B cell (primary cell): ENCODE measurements around the gene ZNF532. TPM values are rescaled to one million over a fixed set of nuclear protein-coding genes. Genes with fewer than 3 reads are reported as not detected.
A peak's percentile ranks its signal among the peaks of the same experiment; 100 is the strongest.

Experiments
- ATAC-seq: fragments of 200-7000 bp; cut with Tn5 transposase; one replicate; pipeline ENCODE4 v1.10.0; 2021; ENCODE audit warnings: low read depth, mild to moderate bottlenecking, moderate number of reproducible peaks, moderate library complexity
- CTCF ChIA-PET: fragments of 350-600 bp; sonication (Branson Sonifier 250); formaldehyde crosslinking; loops from one replicate; lab custom pipeline; 2021; ENCODE audit warnings: antibody characterized with exemption, inconsistent platforms; lab: Charles Lee
- POLR2A ChIA-PET: fragments of 350-600 bp; sonication (Branson Sonifier 250); formaldehyde crosslinking; loops from one replicate; lab custom pipeline; 2021; ENCODE audit warnings: antibody characterized with exemption; lab: Charles Lee
- DNase-seq: peaks from one replicate; pipeline ENCODE4 v3.0.0; 2013
- H2AFZ ChIP-seq: 2 replicates; pipeline ENCODE4 v1.6.1; 2012; ENCODE audit warnings: mild to moderate bottlenecking, low read depth, low read length; ENCODE audit not compliant: insufficient read depth, poor library complexity, severe bottlenecking
- H3K27ac ChIP-seq, 2 donors: 1 replicate in 1 of 2; 2 replicates in 1 of 2; pipeline ENCODE4 v1.5.1; 2012 to 2013; ENCODE audit warnings: low read length in 2 of 2, mild to moderate bottlenecking in 2 of 2, moderate library complexity in 1 of 2
- H3K27me3 ChIP-seq, 4 experiments: fragments of 200-600 bp in 1 of 4; sonication (generic) in 1 of 4; replicated peaks in 1 of 4; 1 replicate in 2 of 4; 2 replicates in 2 of 4; pipeline versions ENCODE4 v1.6.1 to v1.7.0; 2013 to 2016; ENCODE audit warnings: low read length in 3 of 4, mild to moderate bottlenecking in 2 of 4, mixed read lengths in 1 of 4, moderate library complexity in 1 of 4; ENCODE audit not compliant: insufficient read depth in 4 of 4, control insufficient read depth in 3 of 4; ENCODE audit errors: control extremely low read depth in 1 of 4
- H3K36me3 ChIP-seq, 2 experiments: replicated peaks in 1 of 2; 1 replicate in 1 of 2; 2 replicates in 1 of 2; pipeline versions ENCODE4 v1.6.1 to v1.7.1; 2013; ENCODE audit warnings: low read length in 1 of 2; ENCODE audit not compliant: insufficient read depth in 2 of 2, control insufficient read depth in 1 of 2; ENCODE audit errors: control extremely low read depth in 1 of 2, extremely low read depth in 1 of 2
- H3K4me1 ChIP-seq, 2 donors: fragments of 200-600 bp in 1 of 2; sonication (generic) in 1 of 2; 1 replicate in 1 of 2; 2 replicates in 1 of 2; pipeline versions ENCODE4 v1.5.1 to v1.6.1; 2013 to 2017; ENCODE audit warnings: low read length in 2 of 2; ENCODE audit not compliant: control insufficient read depth in 2 of 2, insufficient read depth in 2 of 2
- H3K4me2 ChIP-seq: replicated peaks from 2 replicates; pipeline ENCODE3; 2012; ENCODE audit warnings: mild to moderate bottlenecking, low read depth, low read length; ENCODE audit not compliant: poor library complexity, severe bottlenecking
- H3K4me3 ChIP-seq, 5 experiments: fragments of 200-600 bp in 1 of 5; sonication (generic) in 1 of 5; 1 replicate in 3 of 5; 2 replicates in 2 of 5; pipeline versions ENCODE4 v1.5.1 to v1.7.0; 2011 to 2016; ENCODE audit warnings: low read length in 4 of 5, mild to moderate bottlenecking in 4 of 5, low read depth in 2 of 5, control low read depth in 1 of 5, moderate library complexity in 1 of 5; ENCODE audit not compliant: insufficient read depth in 1 of 5; ENCODE audit errors: control extremely low read depth in 1 of 5, extremely low read depth in 1 of 5
- H3K79me2 ChIP-seq: fragments of 200-600 bp; sonication (generic); one replicate; pipeline ENCODE4 v1.6.0; 2016; ENCODE audit warnings: low read length; ENCODE audit not compliant: control insufficient read depth, insufficient read depth
- H3K9ac ChIP-seq: fragments of 200-600 bp; sonication (generic); 2 replicates; pipeline ENCODE4 v1.6.1; 2017; ENCODE audit warnings: mild to moderate bottlenecking, low read length, moderate library complexity
- H3K9me3 ChIP-seq, 3 donors: one replicate each; pipeline versions ENCODE4 v1.6.1 to v1.7.1; 2013; ENCODE audit warnings: low read length in 2 of 3; ENCODE audit not compliant: control insufficient read depth in 2 of 3, insufficient read depth in 1 of 3; ENCODE audit errors: control extremely low read depth in 1 of 3
- H4K20me1 ChIP-seq: 2 replicates; pipeline ENCODE4 v1.6.0; 2012; ENCODE audit warnings: mild to moderate bottlenecking, low read length; ENCODE audit not compliant: insufficient read depth, control insufficient read depth, poor library complexity, severe bottlenecking
- H3K27ac Mint-ChIP-seq: one replicate; pipeline ENCODE4 v1.8.0; 2021; ENCODE audit warnings: mixed read lengths
- H3K27me3 Mint-ChIP-seq: one replicate; pipeline ENCODE4 v1.8.0; 2021; ENCODE audit warnings: mixed read lengths
- H3K4me1 Mint-ChIP-seq: one replicate; pipeline ENCODE4 v1.8.0; 2021; ENCODE audit warnings: mixed read lengths
- H3K4me3 Mint-ChIP-seq: one replicate; pipeline ENCODE4 v1.8.0; 2021; ENCODE audit warnings: mixed read lengths
- H3K9me3 Mint-ChIP-seq: one replicate; pipeline ENCODE4 v1.8.0; 2022; ENCODE audit warnings: mixed read lengths; ENCODE audit not compliant: insufficient read depth
- CTCF ChIP-seq: fragments of 200-600 bp; IDR thresholded peaks from one replicate; pipeline ENCODE4 v1.8.0; 2022; ENCODE audit warnings: antibody characterized with exemption, mild to moderate bottlenecking
- EZH2 ChIP-seq: IDR thresholded peaks from 2 replicates; pipeline ENCODE4 v1.6.1; 2012; ENCODE audit warnings: borderline replicate concordance, low read depth, mild to moderate bottlenecking, moderate library complexity, low read length; ENCODE audit not compliant: insufficient read depth, poor library complexity, severe bottlenecking
- WGBS: methylation state at CpG from one replicate; pipeline ENCODE4 v1.1.5; 2013; ENCODE audit warnings: missing lambda C conversion rate; ENCODE audit not compliant: insufficient coverage; 5-methylcytosine and 5-hydroxymethylcytosine counted together
- intact Hi-C: fragments of 100-400 bp; cut with micrococcal nuclease; formaldehyde crosslinking; loops from one replicate; pipeline ENCODE4 v1.10.0; 2022
- polyA plus RNA-seq: library from polyadenylated mRNA; depleted of rRNA; stranded (reverse); fragments of >200 nt; gene quantifications from 2 replicates; pipeline ENCODE4 v1.2.3, GENCODE V29; 2012
- total RNA-seq, 2 donors: library from RNA; stranded (reverse); fragments of 120-200 nt in 1 of 2; gene quantifications; 1 replicate in 1 of 2; 2 replicates in 1 of 2; pipeline versions ENCODE4 v1.2.3 to v1.2.4, GENCODE V29; 2013 to 2022

The ZNF532 gene
- total and polyA plus RNA-seq, 2 donors (not counting 1 experiment from before 2014, with no cell fraction given), result 58.2 to 104 TPM

GRCh38 chr18:59011289-59011688 is 146.6 kb downstream of the ZNF532 start:
- Histone ChIP-seq H3K9me3 (peaks cover 0 to 4% (median 0%) of the 10 kb centered on the region in 3 donors), H3K9ac (no peak overlapping the region), H2AFZ (no peak overlapping the region), H3K4me3 (no peak overlapping the region), H3K4me2 (no peak overlapping the region), H3K27ac (no peak overlapping the region), H3K79me2 (no peaks in the 10 kb centered on the region), H3K4me1 (no peaks in the 10 kb centered on the region), H3K27me3 (no peaks in the 10 kb centered on the region), H3K36me3 (no peaks in the 10 kb centered on the region), H4K20me1 (no peaks in the 10 kb centered on the region)
- intact Hi-C loops, result no loop called here
- TF ChIP-seq EZH2 (no peak), CTCF (no peak)
- POLR2A ChIA-PET, result interaction anchor here (0.6 to 0.7 kb wide), 2 partner anchors 87 to 211 kb away, joined by 3 to 5 read pairs; no protein-coding TSS in a partner anchor
- CTCF ChIA-PET, result interaction anchor here (1.1 kb wide), 1 partner anchor 46 kb away, joined by 3 read pairs; no protein-coding TSS in a partner anchor
- DNase-seq, result no peak
- Mint-ChIP-seq H3K4me1 (peaks cover 9% of the 10 kb centered on the region), H3K27me3 (no peaks in the 10 kb centered on the region), H3K27ac (peak overlapping the region; percentile 50), H3K4me3 (no peak overlapping the region), H3K9me3 (no peaks in the 10 kb centered on the region)
- 100% methylated on average over 1 of the region's 4 CpGs for WGBS
- no peak for ATAC-seq

GRCh38 chr18:59011786-59012185 is 147.1 kb downstream of the ZNF532 start:
- CTCF ChIA-PET, result interaction anchor here (1.1 kb wide), 1 partner anchor 45 kb away, joined by 3 read pairs; no protein-coding TSS in a partner anchor
- ATAC-seq (no peak), DNase-seq (no peak)
- TF ChIP-seq CTCF, result no peak
- no peak for TF ChIP-seq EZH2
- POLR2A ChIA-PET, result interaction anchor here (0.6 to 1.0 kb wide), 3 partner anchors 36 to 211 kb away, joined by 3 to 5 read pairs (median 5); no protein-coding TSS in a partner anchor
- no peak overlapping the region for H3K27ac ChIP-seq
- H3K9ac ChIP-seq, result no peak overlapping the region
- no peak overlapping the region for H2AFZ ChIP-seq
- H3K4me1 ChIP-seq, result no peaks in the 10 kb centered on the region
- Mint-ChIP-seq H3K4me1 (peaks cover 9% of the 10 kb centered on the region), H3K27me3 (no peaks in the 10 kb centered on the region), H3K27ac (no peak overlapping the region), H3K4me3 (no peak overlapping the region), H3K9me3 (no peaks in the 10 kb centered on the region)
- WGBS, result 100% methylated on average over 1 of the region's 5 CpGs
- H3K9me3 ChIP-seq, result peaks cover 0 to 4% (median 0%) of the 10 kb centered on the region in 3 donors
- no peaks in the 10 kb centered on the region for H3K36me3 ChIP-seq
- intact Hi-C loops, result no loop called here
- H3K4me2 ChIP-seq, result no peak overlapping the region
- H4K20me1 ChIP-seq, result no peaks in the 10 kb centered on the region
- H3K4me3 ChIP-seq, result no peak overlapping the region
- no peaks in the 10 kb centered on the region for H3K79me2 ChIP-seq
- no peaks in the 10 kb centered on the region for H3K27me3 ChIP-seq
